Measurements from ENCODE around the gene SPTB. TPM values are rescaled to one million over a fixed set of nuclear protein-coding genes. Genes with fewer than 3 reads are reported as not detected.
A peak's percentile ranks its signal among the peaks of the same experiment; 100 is the strongest.

The SPTB gene
- total and polyA plus RNA-seq, 10 of the 15 experiments (the other 5 are each of a cell fraction or from before 2014, with no cell fraction given) = under 0.01 to 0.04 (median 0.02) TPM; not detected in 4

DNA sequence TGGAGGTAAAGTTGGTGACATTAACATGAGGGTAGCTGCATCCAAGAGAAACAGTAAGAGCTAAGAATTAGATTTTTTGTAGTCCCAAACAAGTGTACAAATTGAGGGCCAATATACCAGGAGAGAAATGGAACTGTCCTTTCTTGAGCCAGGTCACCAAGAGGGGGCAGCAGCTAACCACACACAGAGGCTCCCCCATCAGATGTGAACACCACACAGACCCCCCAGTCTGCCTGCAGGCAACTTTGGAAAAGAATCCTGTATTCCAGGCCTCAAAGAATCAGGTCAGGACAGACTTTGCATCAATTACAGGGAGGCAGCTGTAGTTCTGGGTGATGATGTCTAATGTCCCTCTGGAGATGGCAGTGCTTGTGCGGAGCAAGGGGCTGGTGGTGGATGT lies 77.9 kb downstream of the SPTB start (continued):
- TF ChIP-seq, protein P1, sequence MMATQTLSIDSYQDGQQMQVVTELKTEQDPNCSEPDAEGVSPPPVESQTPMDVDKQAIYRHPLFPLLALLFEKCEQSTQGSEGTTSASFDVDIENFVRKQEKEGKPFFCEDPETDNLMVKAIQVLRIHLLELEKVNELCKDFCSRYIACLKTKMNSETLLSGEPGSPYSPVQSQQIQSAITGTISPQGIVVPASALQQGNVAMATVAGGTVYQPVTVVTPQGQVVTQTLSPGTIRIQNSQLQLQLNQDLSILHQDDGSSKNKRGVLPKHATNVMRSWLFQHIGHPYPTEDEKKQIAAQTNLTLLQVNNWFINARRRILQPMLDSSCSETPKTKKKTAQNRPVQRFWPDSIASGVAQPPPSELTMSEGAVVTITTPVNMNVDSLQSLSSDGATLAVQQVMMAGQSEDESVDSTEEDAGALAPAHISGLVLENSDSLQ (IDR thresholded peaks at IDR 0.05) = no peak

DNA sequence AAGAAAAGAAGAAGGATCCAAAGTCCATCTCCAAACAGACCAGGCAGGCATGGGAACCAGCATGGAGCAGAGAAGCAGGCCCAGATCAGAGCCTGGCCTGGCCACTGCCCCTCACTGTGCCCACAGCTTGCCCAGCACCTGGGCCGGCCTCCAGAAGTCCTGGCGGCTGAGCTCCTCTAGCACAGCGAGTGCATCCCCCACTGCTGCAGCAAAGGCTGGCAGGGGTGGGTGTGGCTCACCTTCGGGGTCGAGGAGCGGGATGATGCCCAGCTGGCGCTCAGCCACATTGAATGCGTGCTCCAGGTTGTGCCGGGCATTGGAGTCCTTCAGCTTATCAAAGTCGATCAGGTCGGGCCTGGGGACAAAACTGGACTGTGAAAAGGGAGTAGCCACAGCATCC lies 78.7 kb downstream of the SPTB start:
- Histone ChIP-seq H3K4me1 (ENCODE audit: control insufficient read depth, insufficient read depth, low read length) (no peaks in the 10 kb centered on the region), H3K4me2 (ENCODE audit: control insufficient read depth, insufficient read depth) (no peak overlapping the region), H3K4me3 (no peak overlapping the region), H3K36me3 (ENCODE audit: control insufficient read depth in 2 of 2, insufficient read depth in 2 of 2, low read length in 1 of 2) (no peaks in the 10 kb centered on the region), H3K27me3 (replicated peaks in 1 of 2; ENCODE audit: control insufficient read depth in 2 of 2, insufficient read depth in 2 of 2, low read length in 1 of 2) (peaks cover 0 to 5% of the 10 kb centered on the region in 2 experiments; a peak in 3 of 4 replicates), H2AFZ (ENCODE audit: control insufficient read depth, low read depth, low read length) (no peak overlapping the region), H4K20me1 (ENCODE audit: control insufficient read depth, insufficient read depth) (no peaks in the 10 kb centered on the region), H3K79me2 (ENCODE audit: control insufficient read depth, insufficient read depth, low read length) (no peaks in the 10 kb centered on the region), H3K9ac (ENCODE audit: control insufficient read depth, insufficient read depth, low read length) (no peak overlapping the region), H3K27ac (ENCODE audit: control insufficient read depth, insufficient read depth) (no peak overlapping the region), H3K9me3 (replicated peaks; ENCODE audit: control insufficient read depth, insufficient read depth, low read length) (no peaks in the 10 kb centered on the region)
- in situ Hi-C loops (cut with MboI) = no loop called here
- POLR2A ChIA-PET = no interaction called here
- FAIRE-seq = no peak
- CTCF ChIA-PET = interaction anchor here (0.6 to 5.8 kb wide), 9 partner anchors 12 to 182 kb away, joined by 3 to 44 read pairs (median 4); no protein-coding TSS in a partner anchor
- RAD21 ChIA-PET (ENCODE audit: unreplicated experiment) = interaction anchor here (0.9 to 1.4 kb wide), 3 partner anchors 90 to 92 kb away, joined by 3 to 11 read pairs (median 4); no protein-coding TSS in a partner anchor
- no peak for ATAC-seq
- SMC1A ChIA-PET (ENCODE audit: uncharacterized antibody, unreplicated experiment) = interaction anchor here (0.6 to 4.1 kb wide), 2 partner anchors 17 to 91 kb away, joined by 3 to 24 read pairs; no protein-coding TSS in a partner anchor
- no TSS peak for BruUV-seq (replicated peaks)
- intact Hi-C loops (cut with micrococcal nuclease; ENCODE audit: unreplicated experiment) = loop anchor here (2.0 kb wide), 1 partner anchor 92 kb away; no protein-coding TSS in a partner anchor
- no peak for TF ChIP-seq CHD4 (IDR thresholded peaks at IDR 0.05)
- TF ChIP-seq STAT1 (conservative IDR thresholded peaks at IDR 0.05) = no peak
- WGBS (ENCODE audit: insufficient coverage, insufficient replicate concordance, low lambda C conversion rate, missing lambda C conversion rate) = 54% methylated on average over 11 of the region's 11 CpGs
- no peak for DNase-seq (ENCODE audit: low read depth, low spot score)

DNA sequence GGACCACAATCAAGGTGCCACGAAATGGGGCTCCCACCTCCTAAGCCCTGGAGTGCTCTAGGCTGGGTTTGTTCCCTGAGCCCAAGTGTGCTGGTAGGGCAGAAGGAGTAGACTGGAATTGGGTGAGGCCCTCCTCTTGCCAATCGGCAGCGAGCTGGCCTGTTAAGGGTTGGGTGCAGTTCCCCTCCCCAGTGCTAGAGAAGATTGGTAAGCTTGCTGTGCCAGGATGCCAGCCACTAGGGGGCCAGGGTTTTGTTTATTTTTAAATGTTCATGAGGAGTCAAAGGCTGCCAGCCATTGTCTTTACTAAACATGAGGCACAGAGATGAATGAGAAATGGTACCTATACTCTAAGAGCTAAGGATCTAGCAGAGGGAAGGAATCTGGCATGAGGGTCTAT lies 79.7 kb downstream of the SPTB start:
- no peaks in the 10 kb centered on the region for H3K9me3 ChIP-seq (replicated peaks; ENCODE audit: control insufficient read depth, insufficient read depth, low read length)
- no peaks in the 10 kb centered on the region for H3K4me1 ChIP-seq (ENCODE audit: control insufficient read depth, insufficient read depth, low read length)
- CTCF ChIA-PET = interaction anchor here (1.0 to 5.8 kb wide), 4 partner anchors 48 to 128 kb away, joined by 3 to 44 read pairs (median 4); no protein-coding TSS in a partner anchor
- DNase-seq (ENCODE audit: low read depth, low spot score) = no peak
- no peaks in the 10 kb centered on the region for H3K36me3 ChIP-seq (ENCODE audit: control insufficient read depth in 2 of 2, insufficient read depth in 2 of 2, low read length in 1 of 2)
- no peak overlapping the region for H2AFZ ChIP-seq (ENCODE audit: control insufficient read depth, low read depth, low read length)
- TF ChIP-seq, protein P2, sequence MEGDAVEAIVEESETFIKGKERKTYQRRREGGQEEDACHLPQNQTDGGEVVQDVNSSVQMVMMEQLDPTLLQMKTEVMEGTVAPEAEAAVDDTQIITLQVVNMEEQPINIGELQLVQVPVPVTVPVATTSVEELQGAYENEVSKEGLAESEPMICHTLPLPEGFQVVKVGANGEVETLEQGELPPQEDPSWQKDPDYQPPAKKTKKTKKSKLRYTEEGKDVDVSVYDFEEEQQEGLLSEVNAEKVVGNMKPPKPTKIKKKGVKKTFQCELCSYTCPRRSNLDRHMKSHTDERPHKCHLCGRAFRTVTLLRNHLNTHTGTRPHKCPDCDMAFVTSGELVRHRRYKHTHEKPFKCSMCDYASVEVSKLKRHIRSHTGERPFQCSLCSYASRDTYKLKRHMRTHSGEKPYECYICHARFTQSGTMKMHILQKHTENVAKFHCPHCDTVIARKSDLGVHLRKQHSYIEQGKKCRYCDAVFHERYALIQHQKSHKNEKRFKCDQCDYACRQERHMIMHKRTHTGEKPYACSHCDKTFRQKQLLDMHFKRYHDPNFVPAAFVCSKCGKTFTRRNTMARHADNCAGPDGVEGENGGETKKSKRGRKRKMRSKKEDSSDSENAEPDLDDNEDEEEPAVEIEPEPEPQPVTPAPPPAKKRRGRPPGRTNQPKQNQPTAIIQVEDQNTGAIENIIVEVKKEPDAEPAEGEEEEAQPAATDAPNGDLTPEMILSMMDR (IDR thresholded peaks at IDR 0.05 in 2 of 3, conservative IDR thresholded peaks at IDR 0.05 in 1 of 3; ENCODE audit: control insufficient read depth in 2 of 3, extremely low read depth in 1 of 3, insufficient read depth in 1 of 3, low read depth in 3 of 3, low read length in 3 of 3) = peak in 2 of 3 experiments; percentile 2 to 40; a peak in 2 of 6 replicates
- TF ChIP-seq, protein P3, sequence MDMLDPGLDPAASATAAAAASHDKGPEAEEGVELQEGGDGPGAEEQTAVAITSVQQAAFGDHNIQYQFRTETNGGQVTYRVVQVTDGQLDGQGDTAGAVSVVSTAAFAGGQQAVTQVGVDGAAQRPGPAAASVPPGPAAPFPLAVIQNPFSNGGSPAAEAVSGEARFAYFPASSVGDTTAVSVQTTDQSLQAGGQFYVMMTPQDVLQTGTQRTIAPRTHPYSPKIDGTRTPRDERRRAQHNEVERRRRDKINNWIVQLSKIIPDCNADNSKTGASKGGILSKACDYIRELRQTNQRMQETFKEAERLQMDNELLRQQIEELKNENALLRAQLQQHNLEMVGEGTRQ (IDR thresholded peaks at IDR 0.05; ENCODE audit: borderline replicate concordance, low read depth, low read length) = no peak
- BruUV-seq (replicated peaks) = no TSS peak
- intact Hi-C loops (cut with micrococcal nuclease; ENCODE audit: unreplicated experiment) (loop anchor here (2.0 kb wide), 1 partner anchor 93 kb away; no protein-coding TSS in a partner anchor), in situ Hi-C loops (cut with MboI) (no loop called here)
- no peak overlapping the region for H3K4me2 ChIP-seq (ENCODE audit: control insufficient read depth, insufficient read depth)
- 56% methylated on average over 3 of the region's 3 CpGs for WGBS (ENCODE audit: insufficient coverage, insufficient replicate concordance, low lambda C conversion rate, missing lambda C conversion rate)
- H3K79me2 ChIP-seq (ENCODE audit: control insufficient read depth, insufficient read depth, low read length) = no peaks in the 10 kb centered on the region
- no peaks in the 10 kb centered on the region for H4K20me1 ChIP-seq (ENCODE audit: control insufficient read depth, insufficient read depth)
- H3K4me3 ChIP-seq = no peak overlapping the region
- SMC1A ChIA-PET (ENCODE audit: uncharacterized antibody, unreplicated experiment) = interaction anchor here (1.1 to 4.1 kb wide), 2 partner anchors 15 to 92 kb away, joined by 4 to 24 read pairs; no protein-coding TSS in a partner anchor
- RAD21 ChIA-PET (ENCODE audit: unreplicated experiment) = interaction anchor here (0.9 to 1.2 kb wide), 3 partner anchors 90 to 93 kb away, joined by 3 to 7 read pairs (median 4); no protein-coding TSS in a partner anchor
- H3K27ac ChIP-seq (ENCODE audit: control insufficient read depth, insufficient read depth) = no peak overlapping the region
- H3K9ac ChIP-seq (ENCODE audit: control insufficient read depth, insufficient read depth, low read length) = no peak overlapping the region
- POLR2A ChIA-PET = interaction anchor here (0.5 to 0.6 kb wide), 2 partner anchors 123 to 151 kb away, joined by 4 to 6 read pairs; no protein-coding TSS in a partner anchor
- ATAC-seq = peak; percentile 52
- FAIRE-seq = no peak
- H3K27me3 ChIP-seq (replicated peaks in 1 of 2; ENCODE audit: control insufficient read depth in 2 of 2, insufficient read depth in 2 of 2, low read length in 1 of 2) = peaks cover 0 to 5% of the 10 kb centered on the region in 2 experiments; a peak in 3 of 4 replicates
